Ishikawa (cell line): ENCODE measurements around the gene A4GNT.

Experiments
- CEBPB ChIP-seq: IDR thresholded peaks from 2 replicates; pipeline ENCODE4 v1.6.1; 2012
- CREB1 ChIP-seq: IDR thresholded peaks from 2 replicates; pipeline ENCODE4 v1.6.1; 2012; ENCODE audit warnings: low read depth
- EGR1 ChIP-seq: IDR thresholded peaks from 2 replicates; pipeline ENCODE4 v1.6.1; 2012
- EP300 ChIP-seq: IDR thresholded peaks from 2 replicates; pipeline ENCODE4 v1.6.1; 2012; ENCODE audit warnings: borderline replicate concordance
- FOXM1 ChIP-seq: IDR thresholded peaks from 2 replicates; pipeline ENCODE4 v1.6.1; 2012; ENCODE audit warnings: low read depth, borderline replicate concordance
- NFIC ChIP-seq: IDR thresholded peaks from 2 replicates; pipeline ENCODE4 v1.6.1; 2012
- RAD21 ChIP-seq: IDR thresholded peaks from 2 replicates; pipeline ENCODE4 v1.6.1; 2012; ENCODE audit warnings: low read depth
- REST ChIP-seq: IDR thresholded peaks from 2 replicates; pipeline ENCODE4 v1.6.1; 2012; ENCODE audit warnings: low read depth, mild to moderate bottlenecking
- TCF12 ChIP-seq: IDR thresholded peaks from 2 replicates; pipeline ENCODE4 v1.6.1; 2012; ENCODE audit warnings: low read depth
- TEAD4 ChIP-seq: IDR thresholded peaks from 2 replicates; pipeline ENCODE4 v1.6.1; 2012
- YY1 ChIP-seq: IDR thresholded peaks from 2 replicates; pipeline ENCODE4 v1.6.1; 2012; ENCODE audit warnings: low read depth
- ZBTB7A ChIP-seq: IDR thresholded peaks from 2 replicates; pipeline ENCODE4 v1.6.1; 2012; ENCODE audit warnings: low read depth
- TF ChIP-seq, protein P1 (sequence below): IDR thresholded peaks from 2 replicates; pipeline ENCODE4 v1.6.1; 2012
- TF ChIP-seq, protein P2 (sequence below): IDR thresholded peaks from 2 replicates; pipeline ENCODE4 v1.6.1; 2012

A4GNT gene

GRCh38 chr3:138127636-138128365 is 4.4 kb downstream of the A4GNT start:
- TF ChIP-seq RAD21 (no peak), NFIC (no peak), REST (no peak), CEBPB (no peak), FOXM1 (no peak), CREB1 (no peak)
- TF ChIP-seq, protein P1, sequence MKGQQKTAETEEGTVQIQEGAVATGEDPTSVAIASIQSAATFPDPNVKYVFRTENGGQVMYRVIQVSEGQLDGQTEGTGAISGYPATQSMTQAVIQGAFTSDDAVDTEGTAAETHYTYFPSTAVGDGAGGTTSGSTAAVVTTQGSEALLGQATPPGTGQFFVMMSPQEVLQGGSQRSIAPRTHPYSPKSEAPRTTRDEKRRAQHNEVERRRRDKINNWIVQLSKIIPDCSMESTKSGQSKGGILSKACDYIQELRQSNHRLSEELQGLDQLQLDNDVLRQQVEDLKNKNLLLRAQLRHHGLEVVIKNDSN = no peak

GRCh38 chr3:138125548-138126221 is 6.5 kb downstream of the A4GNT start:
- no peak for TF ChIP-seq EP300
- TF ChIP-seq, protein P1 = no peak
- TF ChIP-seq TCF12 = no peak

DNA sequence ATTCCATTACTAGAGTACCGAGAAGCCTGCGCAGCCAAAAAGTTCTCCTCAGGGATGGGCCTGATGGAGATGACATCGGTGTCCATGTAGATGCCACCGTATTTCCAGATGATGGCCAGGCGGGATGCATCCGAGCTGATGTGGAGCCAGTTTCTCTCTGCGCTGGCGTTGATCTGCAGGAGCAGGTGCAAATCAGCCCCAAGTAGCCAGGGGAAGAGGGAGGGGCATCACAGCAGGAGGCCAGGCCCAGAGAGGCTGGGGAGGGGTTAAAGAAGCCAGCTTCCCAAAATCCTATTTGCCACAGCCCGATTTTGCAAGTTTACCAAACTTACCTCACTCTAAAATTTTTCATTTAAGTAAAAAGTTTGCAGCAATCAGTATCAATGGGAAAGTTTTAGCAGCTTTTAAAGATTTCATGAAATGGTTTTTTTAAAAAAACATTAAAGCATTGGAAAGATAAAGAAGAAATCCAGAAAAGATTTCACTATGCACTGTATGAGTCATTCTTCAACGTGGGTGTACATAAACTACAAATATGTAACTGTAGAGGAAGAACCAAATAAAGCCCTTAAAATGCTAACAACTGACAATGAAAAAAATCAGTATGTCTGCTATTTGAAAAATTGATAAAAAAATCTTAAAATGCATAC is 7.4 kb downstream of the A4GNT start:
- TF ChIP-seq RAD21 = no peak

- TF ChIP-seq, protein P2, sequence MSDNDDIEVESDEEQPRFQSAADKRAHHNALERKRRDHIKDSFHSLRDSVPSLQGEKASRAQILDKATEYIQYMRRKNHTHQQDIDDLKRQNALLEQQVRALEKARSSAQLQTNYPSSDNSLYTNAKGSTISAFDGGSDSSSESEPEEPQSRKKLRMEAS = no peak
- TF ChIP-seq ZBTB7A (no peak), CREB1 (no peak), EGR1 (no peak), YY1 (no peak), REST (no peak), TCF12 (no peak), EP300 (no peak), CEBPB (no peak), NFIC (no peak), RAD21 (no peak)
- TF ChIP-seq, protein P1 = no peak
Observed at GRCh38 chr3:138124188-138124587, 8.0 kb downstream of the A4GNT start.

DNA sequence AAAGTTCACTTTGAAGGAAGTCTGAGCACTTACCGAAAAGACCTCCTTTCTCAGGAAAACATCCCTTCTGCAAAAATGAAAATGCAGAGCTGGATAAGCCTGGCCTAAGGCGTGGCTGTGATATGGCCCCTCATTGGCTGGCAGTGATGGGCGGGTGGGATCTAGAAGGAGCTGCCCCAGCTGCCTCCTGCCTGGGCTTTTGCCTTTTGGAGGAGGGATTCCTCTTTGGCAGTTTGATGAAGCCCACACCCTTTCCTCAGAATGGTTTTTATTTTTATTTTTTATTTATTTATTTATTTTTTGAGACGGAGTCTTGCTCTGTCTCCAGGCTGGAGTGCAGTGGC is 12.8 kb downstream of the A4GNT start:
- TF ChIP-seq EGR1 (no peak), TEAD4 (no peak), CEBPB (no peak), REST (no peak), YY1 (no peak), FOXM1 (no peak), ZBTB7A (no peak), CREB1 (no peak)
- TF ChIP-seq, protein P2 = no peak
